ENCODE data around the gene AGPS.

GRCh38 chr2:177407031-177407430 lies 14.5 kb downstream of the AGPS start:
- TF ChIP-seq EP300 (IDR thresholded peaks at IDR 0.05; ENCODE audit: borderline replicate concordance in 1 of 2, low read depth in 1 of 2, low read length in 1 of 2) (no peak), TCF12 (IDR thresholded peaks at IDR 0.05) (no peak), CTCF (IDR thresholded peaks at IDR 0.05) (no peak), MEF2A (IDR thresholded peaks at IDR 0.05; ENCODE audit: borderline replicate concordance, low read depth) (no peak), POLR2AphosphoS5 (IDR thresholded peaks at IDR 0.05; ENCODE audit: low read depth, low read length) (no peak)

Measured in SK-N-SH (cell line).